Esophagus squamous epithelium (tissue), 5 donors: ENCODE results near the gene RAB26. TPM values are rescaled to one million over a fixed set of nuclear protein-coding genes. Genes with fewer than 3 reads are reported as not detected.
"Not testable (repeated sequence)": the region's sequence is repeated elsewhere in the genome, so short reads cannot be mapped to it uniquely, and the experiment has no call there.

Source experiments
- DNase-seq: peaks from one replicate; lab custom pipeline; 2025; lab: John Stamatoyannopoulos, UW
- H3K27ac ChIP-seq, 4 donors: fragments of 200-600 bp; sonication (generic); one replicate each; pipeline ENCODE4 v1.5.1; 2016 to 2019; ENCODE audit warnings: mild to moderate bottlenecking in 1 of 4
- H3K27me3 ChIP-seq, 4 donors: fragments of 200-600 bp; sonication (generic); 1 replicate in 3 of 4; 2 replicates in 1 of 4; pipeline versions ENCODE4 v1.5.1 to v1.6.0; 2017 to 2021; ENCODE audit warnings: antibody characterized with exemption in 1 of 4
- H3K36me3 ChIP-seq, 3 donors: fragments of 200-600 bp; sonication (generic); one replicate each; pipeline ENCODE4 v1.5.1; 2016 to 2019
- H3K4me1 ChIP-seq, 3 donors: fragments of 200-600 bp; sonication (generic); one replicate each; pipeline ENCODE4 v1.5.1; 2017 to 2019
- H3K4me3 ChIP-seq, 4 donors: fragments of 200-600 bp; sonication (generic); 1 replicate in 3 of 4; 2 replicates in 1 of 4; pipeline ENCODE4 v1.5.1; 2016 to 2019; ENCODE audit warnings: mild to moderate bottlenecking in 2 of 4, moderate library complexity in 1 of 4
- H3K9me3 ChIP-seq, 3 donors: fragments of 200-600 bp; sonication (generic); one replicate each; pipeline ENCODE4 v1.5.1; 2016 to 2019
- CTCF ChIP-seq, 6 experiments: fragments of 450-650 bp in 4 of 6; fragments of 200-600 bp in 2 of 6; sonication (generic) in 2 of 6; IDR thresholded peaks; one replicate each; pipeline ENCODE4 v1.5.1; 2016 to 2019; ENCODE audit warnings: antibody characterized with exemption in 6 of 6, mild to moderate bottlenecking in 4 of 6, moderate library complexity in 4 of 6
- POLR2A ChIP-seq, 4 donors: fragments of 450-650 bp; IDR thresholded peaks; one replicate each; pipeline ENCODE4 v1.6.1; 2017; ENCODE audit warnings: antibody characterized with exemption in 4 of 4, mild to moderate bottlenecking in 4 of 4, moderate library complexity in 3 of 4
- WGBS, 2 donors: methylation state at CpG; one replicate each; pipeline ENCODE4 v1.1.5; 2018; 5-methylcytosine and 5-hydroxymethylcytosine counted together
- intact Hi-C: fragments of 100-400 bp; cut with DNase I; formaldehyde crosslinking; loops from one replicate; pipeline ENCODE4 v1.15.0; 2022
- total RNA-seq, 4 donors: library from RNA; depleted of rRNA; stranded (reverse); fragments of >200 nt; gene quantifications; one replicate each; pipeline ENCODE4 v1.1.0, GENCODE V29; 2016
- donor health status: DM: yes; HTN: yes; CAD: no.

The RAB26 gene
- total RNA-seq, 4 donors from 2014 or later = 0.26 to 4.2 (median 0.99) TPM

- Histone ChIP-seq H3K4me1 (peaks cover 15 to 27% (median 20%) of the 10 kb centered on the region in 3 donors), H3K27ac (no peak overlapping the region), H3K36me3 (no peaks in the 10 kb centered on the region), H3K9me3 (no peaks in the 10 kb centered on the region), H3K27me3 (peaks cover 10 to 63% (median 16%) of the 10 kb centered on the region in 4 donors), H3K4me3 (no peak overlapping the region)
- no peak for DNase-seq
- 76% methylated on average over 4 to 5 of the region's 6 CpGs for WGBS, 2 donors
- intact Hi-C loops = no loop called here
- no peak for TF ChIP-seq POLR2A (IDR thresholded peaks at IDR 0.05)
- TF ChIP-seq CTCF (IDR thresholded peaks at IDR 0.05) = no peak
Observed at GRCh38 chr16:2197765-2198164, 49.3 kb downstream of the RAB26 start.

DNA sequence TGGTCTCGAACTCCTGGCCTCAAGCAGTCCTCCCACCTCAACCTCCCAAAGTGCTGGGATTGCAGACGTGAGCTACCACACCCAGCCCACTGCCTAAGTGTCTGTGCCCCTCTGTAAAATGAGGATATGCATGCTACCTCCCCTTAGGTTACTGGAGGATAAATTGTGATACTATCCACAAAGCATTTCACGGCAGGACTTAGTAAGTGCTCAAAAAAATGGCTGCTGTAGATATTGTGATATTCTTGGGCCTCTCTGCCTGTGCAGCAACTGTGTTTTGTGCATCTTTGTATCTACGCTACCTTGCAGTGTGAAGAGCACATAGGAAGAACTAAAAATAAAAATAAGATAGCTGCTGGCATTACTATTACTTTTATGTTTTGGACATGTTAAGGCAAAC lies 49.9 kb downstream of the RAB26 start:
- Histone ChIP-seq H3K27me3 (peaks cover 10 to 62% (median 16%) of the 10 kb centered on the region in 4 donors), H3K9me3 (no peaks in the 10 kb centered on the region), H3K27ac (no peak overlapping the region), H3K4me1 (peaks cover 15 to 27% (median 20%) of the 10 kb centered on the region in 3 donors), H3K36me3 (no peaks in the 10 kb centered on the region), H3K4me3 (no peak overlapping the region)
- DNase-seq = no peak
- TF ChIP-seq POLR2A (IDR thresholded peaks at IDR 0.05) = no peak
- TF ChIP-seq CTCF (IDR thresholded peaks at IDR 0.05) = no peak
- intact Hi-C loops = no loop called here
- WGBS, 2 donors = 63 to 68% methylated on average over 4 of the region's 4 CpGs

DNA sequence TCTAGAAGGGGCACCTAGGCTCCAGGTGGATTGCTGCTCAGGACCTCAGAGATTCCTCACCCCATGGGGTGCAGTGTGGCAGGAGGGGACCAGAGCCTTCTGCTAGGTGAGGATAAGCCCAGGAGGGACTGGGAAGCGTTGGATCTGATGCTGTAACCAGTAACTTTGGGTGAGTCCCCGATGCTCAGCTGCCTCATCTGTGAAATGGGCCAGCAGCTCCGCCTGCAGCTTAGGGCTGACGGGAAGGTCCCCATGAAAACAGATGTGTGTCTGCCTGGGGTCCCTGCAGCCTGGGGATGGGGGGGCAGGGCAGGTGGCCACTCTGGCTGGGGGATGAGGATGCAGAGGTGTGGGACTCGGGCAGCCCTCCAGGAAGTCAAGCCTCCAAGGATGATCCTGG lies 50.7 kb downstream of the RAB26 start:
- H3K4me1 ChIP-seq = peaks cover 15 to 27% (median 20%) of the 10 kb centered on the region in 3 donors
- H3K36me3 ChIP-seq = no peaks in the 10 kb centered on the region
- peaks cover 10 to 54% (median 16%) of the 10 kb centered on the region in 4 donors for H3K27me3 ChIP-seq
- no peak overlapping the region for H3K4me3 ChIP-seq
- 60% methylated on average over 1 of the region's 5 CpGs; no CpG with 5 or more reads in 1 of the 2 donors for whole genome bisulfite sequencing, 2 donors
- no peak for DNase-seq
- intact Hi-C loops = no loop called here
- no peak overlapping the region for H3K27ac ChIP-seq
- TF ChIP-seq POLR2A (IDR thresholded peaks at IDR 0.05) (no peak), CTCF (IDR thresholded peaks at IDR 0.05) (no peak)
- no peaks in the 10 kb centered on the region for H3K9me3 ChIP-seq

DNA sequence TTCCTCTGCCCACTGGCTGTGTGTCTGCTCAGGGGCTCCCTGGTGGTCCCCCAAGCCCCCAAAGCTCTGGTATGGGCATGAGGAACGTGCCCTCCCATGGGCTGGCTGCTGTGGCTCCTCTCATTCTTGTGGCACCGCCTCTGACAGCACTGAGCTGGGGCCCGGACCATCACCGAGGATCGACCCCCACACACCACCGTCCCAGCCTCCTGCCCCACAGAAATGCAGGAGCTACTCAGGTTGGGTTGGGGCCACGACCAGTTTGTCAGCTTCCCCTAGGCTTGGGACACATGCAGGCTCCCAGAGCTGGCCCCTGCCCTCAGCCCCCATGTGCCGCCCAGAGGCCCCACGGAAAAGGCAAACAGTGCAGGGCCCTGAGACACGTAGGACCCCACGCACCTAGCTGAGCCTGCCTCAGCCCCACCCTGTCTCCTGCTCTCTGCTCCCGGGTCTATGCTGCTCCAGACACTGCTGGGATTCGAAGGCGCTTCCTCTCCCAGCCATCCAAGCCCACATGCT lies 51.3 kb downstream of the RAB26 start:
- DNase-seq = no peak
- Histone ChIP-seq H3K4me1 (peaks cover 13 to 24% (median 22%) of the 10 kb centered on the region in 3 donors), H3K4me3 (no peak overlapping the region), H3K27ac (no peak overlapping the region), H3K9me3 (no peaks in the 10 kb centered on the region), H3K36me3 (no peaks in the 10 kb centered on the region), H3K27me3 (peaks cover 10 to 48% (median 13%) of the 10 kb centered on the region in 4 donors)
- intact Hi-C loops = no loop called here
- WGBS, 2 donors = 83% methylated on average over 7 of the region's 14 CpGs; no CpG with 5 or more reads in 1 of the 2 donors
- TF ChIP-seq CTCF (IDR thresholded peaks at IDR 0.05) = no peak

GRCh38 chr16:2200313-2200712 lies 51.9 kb downstream of the RAB26 start:
- Histone ChIP-seq H3K9me3 (no peaks in the 10 kb centered on the region), H3K36me3 (no peaks in the 10 kb centered on the region), H3K4me3 (no peak overlapping the region), H3K4me1 (peaks cover 7 to 22% (median 20%) of the 10 kb centered on the region in 3 donors), H3K27me3 (peaks cover 6 to 42% (median 9%) of the 10 kb centered on the region in 4 donors), H3K27ac (no peak overlapping the region)
- DNase-seq = no peak
- TF ChIP-seq CTCF (IDR thresholded peaks at IDR 0.05) (no peak), POLR2A (IDR thresholded peaks at IDR 0.05) (no peak)
- intact Hi-C loops = no loop called here
- WGBS, 2 donors = 91 to 92% methylated on average over 5 to 6 of the region's 6 CpGs

GRCh38 chr16:2203119-2203688 lies 54.8 kb downstream of the RAB26 start:
- WGBS, 2 donors = 83 to 93% methylated on average over 8 of the region's 8 CpGs
- peaks cover 13 to 24% (median 22%) of the 10 kb centered on the region in 3 donors for H3K4me1 ChIP-seq
- H3K9me3 ChIP-seq, H3K27ac ChIP-seq, DNase-seq, H3K4me3 ChIP-seq, intact Hi-C loops: not testable (repeated sequence)
- peaks cover 0 to 15% (median 0%) of the 10 kb centered on the region in 4 donors for H3K27me3 ChIP-seq
- peaks cover 4 to 19% (median 12%) of the 10 kb centered on the region in 3 donors for H3K36me3 ChIP-seq
